Nephron (organoid): ENCODE results near the gene HSBP1L1.
A peak's percentile ranks its signal among the peaks of the same experiment; 100 is the strongest.

Experiments
- H3K27ac Mint-ChIP-seq, 3 experiments: 2 replicates each; pipeline ENCODE4 v1.8.0; 2020; ENCODE audit warnings: mixed read lengths in 3 of 3, mild to moderate bottlenecking in 2 of 3, moderate library complexity in 1 of 3
- H3K27me3 Mint-ChIP-seq: 2 replicates; pipeline ENCODE4 v1.8.0; 2021; ENCODE audit warnings: low read depth, mild to moderate bottlenecking, moderate library complexity, mixed read lengths
- H3K36me3 Mint-ChIP-seq: 2 replicates; pipeline ENCODE4 v1.8.0; 2020; ENCODE audit warnings: low read depth, mixed read lengths
- H3K4me1 Mint-ChIP-seq: 2 replicates; pipeline ENCODE4 v1.8.0; 2020; ENCODE audit warnings: mixed read lengths
- H3K4me3 Mint-ChIP-seq, 3 experiments: 2 replicates each; pipeline ENCODE4 v1.8.0; 2020; ENCODE audit warnings: mild to moderate bottlenecking in 3 of 3, mixed read lengths in 3 of 3, moderate library complexity in 2 of 3
- H3K9me3 Mint-ChIP-seq: 2 replicates; pipeline ENCODE4 v1.8.0; 2020; ENCODE audit warnings: mixed read lengths
- TF ChIP-seq, protein P1 (sequence below), 3 experiments: fragments of 200-600 bp; sonication (generic); IDR thresholded peaks; one replicate each; pipeline ENCODE4 v1.5.0; 2021; ENCODE audit warnings: antibody characterized with exemption in 3 of 3; ENCODE audit not compliant: unreplicated experiment in 3 of 3

The HSBP1L1 gene

DNA sequence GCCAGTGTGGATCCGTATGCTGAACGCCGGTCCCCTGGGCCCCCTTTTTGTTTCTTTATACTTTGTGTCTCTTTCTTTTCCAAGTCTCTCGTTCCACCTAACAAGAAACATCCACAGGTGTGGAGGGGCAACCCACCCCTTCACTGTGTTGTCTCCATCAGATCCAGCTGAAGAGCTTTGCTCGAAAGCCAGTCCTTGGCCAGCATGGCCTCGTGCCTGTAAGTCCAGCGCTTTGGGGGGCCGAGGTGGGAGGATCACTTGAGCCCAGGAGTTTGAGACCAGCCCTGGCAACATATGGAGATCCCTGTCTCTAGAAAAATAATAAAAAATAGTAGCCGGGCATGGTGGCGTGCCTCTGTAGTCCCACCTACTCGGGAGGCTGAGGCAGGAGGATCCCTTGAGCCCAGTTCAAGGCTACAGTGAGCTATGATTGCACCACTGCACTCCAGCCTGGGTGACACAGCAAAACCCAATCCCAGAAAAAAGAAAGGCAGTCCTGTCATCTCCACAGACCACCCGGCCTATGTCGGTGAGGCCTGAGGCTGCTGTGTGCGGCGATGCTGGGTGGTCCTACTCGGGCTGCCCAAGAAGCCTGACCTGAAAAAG lies 3.4 kb upstream of the HSBP1L1 start:
- H3K36me3 Mint-ChIP-seq = peaks cover 4% of the 10 kb centered on the region
- TF ChIP-seq, protein P1, sequence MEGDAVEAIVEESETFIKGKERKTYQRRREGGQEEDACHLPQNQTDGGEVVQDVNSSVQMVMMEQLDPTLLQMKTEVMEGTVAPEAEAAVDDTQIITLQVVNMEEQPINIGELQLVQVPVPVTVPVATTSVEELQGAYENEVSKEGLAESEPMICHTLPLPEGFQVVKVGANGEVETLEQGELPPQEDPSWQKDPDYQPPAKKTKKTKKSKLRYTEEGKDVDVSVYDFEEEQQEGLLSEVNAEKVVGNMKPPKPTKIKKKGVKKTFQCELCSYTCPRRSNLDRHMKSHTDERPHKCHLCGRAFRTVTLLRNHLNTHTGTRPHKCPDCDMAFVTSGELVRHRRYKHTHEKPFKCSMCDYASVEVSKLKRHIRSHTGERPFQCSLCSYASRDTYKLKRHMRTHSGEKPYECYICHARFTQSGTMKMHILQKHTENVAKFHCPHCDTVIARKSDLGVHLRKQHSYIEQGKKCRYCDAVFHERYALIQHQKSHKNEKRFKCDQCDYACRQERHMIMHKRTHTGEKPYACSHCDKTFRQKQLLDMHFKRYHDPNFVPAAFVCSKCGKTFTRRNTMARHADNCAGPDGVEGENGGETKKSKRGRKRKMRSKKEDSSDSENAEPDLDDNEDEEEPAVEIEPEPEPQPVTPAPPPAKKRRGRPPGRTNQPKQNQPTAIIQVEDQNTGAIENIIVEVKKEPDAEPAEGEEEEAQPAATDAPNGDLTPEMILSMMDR (IDR thresholded peaks at IDR 0.05; ENCODE audit: unreplicated experiment in 3 of 3) = no peak
- H3K9me3 Mint-ChIP-seq = no peaks in the 10 kb centered on the region
- peak overlapping the region in 1 of 3 experiments; percentile 21 for H3K4me3 Mint-ChIP-seq
- H3K27ac Mint-ChIP-seq = peak overlapping the region in 1 of 3 experiments; percentile 40
- H3K4me1 Mint-ChIP-seq = peaks cover 37% of the 10 kb centered on the region
- peaks cover 10% of the 10 kb centered on the region for H3K27me3 Mint-ChIP-seq

DNA sequence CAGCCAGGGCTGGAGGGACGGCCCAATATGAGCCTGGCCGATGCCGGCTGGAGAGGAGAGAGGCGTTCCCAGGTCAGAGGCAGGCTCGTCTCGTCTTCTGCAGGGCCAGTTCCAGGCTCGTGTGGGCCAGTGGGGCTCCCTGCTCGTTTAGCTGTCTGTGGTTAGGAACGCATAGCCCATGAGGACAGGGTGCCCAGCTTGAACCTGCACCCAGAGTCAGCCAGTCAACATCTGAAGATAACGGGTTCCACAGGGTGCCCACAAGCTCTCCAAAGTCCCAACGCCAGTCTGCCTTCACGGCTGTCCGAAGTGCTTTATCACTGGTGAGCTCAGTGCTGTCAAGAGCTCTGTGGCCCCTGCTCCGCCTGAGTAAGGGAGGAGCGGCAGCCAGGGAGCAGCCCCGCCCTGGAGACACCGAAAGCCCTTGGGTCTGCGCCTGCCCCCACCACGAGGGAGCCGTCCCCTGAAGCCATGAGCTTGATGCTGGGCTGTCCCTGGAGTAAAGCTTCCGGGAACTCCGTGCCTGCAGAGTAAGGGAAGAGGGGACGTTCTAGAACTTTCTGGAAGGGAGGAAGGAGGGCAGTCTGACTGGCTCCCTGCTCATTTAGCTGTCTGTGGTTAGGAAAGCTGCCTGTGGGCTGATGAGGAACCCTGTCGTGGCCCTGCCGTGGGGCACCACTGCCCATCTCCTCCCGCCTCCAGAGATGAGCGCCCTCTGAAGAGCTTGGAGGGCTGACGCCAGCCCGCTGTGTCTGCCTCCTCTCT lies 2.7 kb upstream of the HSBP1L1 start:
- peaks cover 37% of the 10 kb centered on the region for H3K4me1 Mint-ChIP-seq
- peak overlapping the region in 1 of 3 experiments; percentile 21 for H3K4me3 Mint-ChIP-seq
- H3K27ac Mint-ChIP-seq = no peak overlapping the region
- no peaks in the 10 kb centered on the region for H3K9me3 Mint-ChIP-seq
- TF ChIP-seq, protein P1 (IDR thresholded peaks at IDR 0.05; ENCODE audit: unreplicated experiment in 3 of 3) = no peak
- peaks cover 4% of the 10 kb centered on the region for H3K36me3 Mint-ChIP-seq
- peaks cover 10% of the 10 kb centered on the region for H3K27me3 Mint-ChIP-seq

DNA sequence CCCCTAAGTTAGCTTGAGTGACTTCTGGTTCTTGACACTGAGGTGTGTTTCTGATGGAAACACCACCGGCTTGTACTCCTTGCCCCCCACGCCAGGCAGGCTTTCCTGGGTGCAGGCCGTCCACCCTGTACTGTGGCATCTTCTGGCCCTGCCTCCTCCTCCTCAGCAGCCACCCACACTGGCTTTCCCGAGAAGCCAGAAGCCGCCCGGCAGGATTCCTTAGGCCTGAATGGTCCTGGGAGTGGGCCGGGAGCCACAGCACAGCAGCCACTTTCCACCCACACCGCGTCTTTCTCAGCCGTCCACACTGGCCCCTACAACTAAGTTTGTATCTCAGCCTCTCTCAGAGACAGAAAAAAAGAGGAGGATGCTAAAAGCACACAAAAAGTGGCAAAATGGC lies 2.1 kb upstream of the HSBP1L1 start:
- TF ChIP-seq, protein P1 (IDR thresholded peaks at IDR 0.05; ENCODE audit: unreplicated experiment in 3 of 3) = no peak
- peaks cover 2% of the 10 kb centered on the region for H3K9me3 Mint-ChIP-seq
- H3K36me3 Mint-ChIP-seq = peaks cover 7% of the 10 kb centered on the region
- peaks cover 10% of the 10 kb centered on the region for H3K27me3 Mint-ChIP-seq
- H3K4me3 Mint-ChIP-seq = peak overlapping the region in 1 of 3 experiments; percentile 57
- peaks cover 37% of the 10 kb centered on the region for H3K4me1 Mint-ChIP-seq
- H3K27ac Mint-ChIP-seq = no peak overlapping the region

DNA sequence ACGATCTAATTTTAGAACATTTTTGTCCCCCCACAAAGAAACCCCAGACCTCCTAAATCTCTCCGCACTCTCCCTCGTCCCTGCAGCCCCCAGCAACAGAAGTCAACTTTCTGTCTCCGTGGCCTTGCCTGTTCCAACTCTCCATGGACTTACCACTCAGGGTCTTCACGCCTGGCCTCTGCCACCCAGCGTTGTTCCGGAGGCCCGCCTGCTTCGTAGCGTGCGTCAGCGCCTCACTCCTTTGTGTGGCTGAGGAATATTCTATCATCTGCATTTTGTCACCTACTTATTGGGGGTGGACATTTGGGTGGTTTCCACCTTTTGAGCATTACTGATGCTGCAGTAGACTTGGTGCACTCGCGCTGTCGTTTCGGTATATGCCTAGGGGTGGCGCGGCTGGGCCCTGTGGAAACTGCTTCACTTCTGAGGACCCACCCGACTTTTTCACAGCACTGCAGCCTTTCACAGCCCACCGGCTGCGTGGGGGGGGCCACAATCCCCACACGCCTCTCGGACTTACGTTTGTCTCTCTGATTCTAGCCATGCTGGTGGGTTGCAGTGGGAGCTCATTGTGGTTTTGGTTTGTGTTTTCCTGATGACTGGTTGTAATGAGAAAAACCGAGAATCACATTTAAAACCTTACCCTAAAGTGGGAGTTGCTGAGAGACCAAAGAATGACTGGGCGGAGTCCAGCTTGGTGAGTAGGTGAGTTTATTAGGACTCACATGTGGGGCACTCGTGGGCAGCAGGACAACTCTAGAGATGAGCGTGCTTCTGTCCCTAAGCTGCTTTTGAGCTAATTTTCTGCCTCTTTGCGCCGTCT lies 1.4 kb upstream of the HSBP1L1 start:
- H3K4me1 Mint-ChIP-seq = peaks cover 37% of the 10 kb centered on the region
- H3K4me3 Mint-ChIP-seq = peak overlapping the region; percentile 61 to 74 (median 68)
- peaks cover 10% of the 10 kb centered on the region for H3K27me3 Mint-ChIP-seq
- TF ChIP-seq, protein P1 (IDR thresholded peaks at IDR 0.05; ENCODE audit: unreplicated experiment in 3 of 3) = no peak
- H3K27ac Mint-ChIP-seq = peak overlapping the region in 2 of 3 experiments; percentile 19 to 56
- peaks cover 2% of the 10 kb centered on the region for H3K9me3 Mint-ChIP-seq
- peaks cover 7% of the 10 kb centered on the region for H3K36me3 Mint-ChIP-seq

DNA sequence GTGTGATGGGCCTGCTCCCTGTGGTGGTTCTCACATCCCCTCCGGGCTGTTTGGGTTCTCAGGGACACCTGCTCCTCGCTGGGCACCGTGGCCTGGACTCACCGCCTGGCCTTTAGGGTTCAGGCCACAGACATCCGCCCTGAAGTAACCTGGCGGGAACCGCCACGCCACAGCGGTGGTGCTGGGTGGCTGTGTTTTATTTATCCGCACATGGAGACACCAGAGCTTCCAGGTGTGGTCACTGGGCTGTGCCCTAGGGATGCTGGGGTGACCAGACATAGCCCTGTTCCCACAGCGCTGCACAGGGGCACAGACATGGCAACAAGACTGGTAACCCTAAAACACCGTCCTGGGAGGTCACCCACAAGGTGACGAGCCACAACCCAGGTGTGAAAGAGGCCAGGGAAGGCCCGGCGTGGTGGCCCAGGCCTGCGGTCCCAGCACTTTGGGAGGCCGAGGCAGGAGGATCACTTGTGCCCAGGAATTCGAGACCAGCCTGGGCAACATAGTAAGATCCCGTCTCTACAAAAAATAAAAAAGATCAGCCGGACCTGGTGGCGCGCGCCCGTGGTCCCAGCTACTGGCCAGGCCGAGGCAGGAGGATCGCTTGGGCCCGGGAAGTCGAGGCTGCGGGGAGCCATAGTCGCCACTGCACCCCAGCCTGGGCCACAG lies 649 bp upstream of the HSBP1L1 start:
- H3K36me3 Mint-ChIP-seq = peaks cover 7% of the 10 kb centered on the region
- peak overlapping the region in 2 of 3 experiments; percentile 48 to 61 for H3K4me3 Mint-ChIP-seq
- peaks cover 10% of the 10 kb centered on the region for H3K27me3 Mint-ChIP-seq
- TF ChIP-seq, protein P1 (IDR thresholded peaks at IDR 0.05; ENCODE audit: unreplicated experiment in 3 of 3) = no peak
- peaks cover 2% of the 10 kb centered on the region for H3K9me3 Mint-ChIP-seq
- peaks cover 37% of the 10 kb centered on the region for H3K4me1 Mint-ChIP-seq
- no peak overlapping the region for H3K27ac Mint-ChIP-seq
